Nephron progenitor cell (in vitro differentiated cells): Measurements from ENCODE around the gene CYB5RL.

Source experiments
- DNase-seq: peaks from one replicate; pipeline ENCODE4 v3.0.0; 2021
- H3K27ac Mint-ChIP-seq: 2 replicates; pipeline ENCODE4 v1.8.0; 2021; ENCODE audit warnings: mild to moderate bottlenecking, moderate library complexity, mixed read lengths
- H3K27me3 Mint-ChIP-seq: 2 replicates; pipeline ENCODE4 v1.8.0; 2021; ENCODE audit warnings: mild to moderate bottlenecking, low read depth, mixed read lengths; ENCODE audit not compliant: poor library complexity
- H3K36me3 Mint-ChIP-seq: 2 replicates; pipeline ENCODE4 v1.8.0; 2021; ENCODE audit warnings: low read depth, mixed read lengths
- H3K4me1 Mint-ChIP-seq: 2 replicates; pipeline ENCODE4 v1.8.0; 2021; ENCODE audit warnings: mixed read lengths
- H3K4me3 Mint-ChIP-seq: 2 replicates; pipeline ENCODE4 v1.8.0; 2021; ENCODE audit warnings: mild to moderate bottlenecking, moderate library complexity, mixed read lengths
- H3K9me3 Mint-ChIP-seq: 2 replicates; pipeline ENCODE4 v1.8.0; 2021; ENCODE audit warnings: mild to moderate bottlenecking, moderate library complexity, mixed read lengths
- TF ChIP-seq, protein P1 (sequence below): fragments of 200-600 bp; sonication (generic); IDR thresholded peaks from 2 replicates; pipeline ENCODE4 v1.5.0; 2021; ENCODE audit warnings: antibody characterized with exemption

CYB5RL gene

DNA sequence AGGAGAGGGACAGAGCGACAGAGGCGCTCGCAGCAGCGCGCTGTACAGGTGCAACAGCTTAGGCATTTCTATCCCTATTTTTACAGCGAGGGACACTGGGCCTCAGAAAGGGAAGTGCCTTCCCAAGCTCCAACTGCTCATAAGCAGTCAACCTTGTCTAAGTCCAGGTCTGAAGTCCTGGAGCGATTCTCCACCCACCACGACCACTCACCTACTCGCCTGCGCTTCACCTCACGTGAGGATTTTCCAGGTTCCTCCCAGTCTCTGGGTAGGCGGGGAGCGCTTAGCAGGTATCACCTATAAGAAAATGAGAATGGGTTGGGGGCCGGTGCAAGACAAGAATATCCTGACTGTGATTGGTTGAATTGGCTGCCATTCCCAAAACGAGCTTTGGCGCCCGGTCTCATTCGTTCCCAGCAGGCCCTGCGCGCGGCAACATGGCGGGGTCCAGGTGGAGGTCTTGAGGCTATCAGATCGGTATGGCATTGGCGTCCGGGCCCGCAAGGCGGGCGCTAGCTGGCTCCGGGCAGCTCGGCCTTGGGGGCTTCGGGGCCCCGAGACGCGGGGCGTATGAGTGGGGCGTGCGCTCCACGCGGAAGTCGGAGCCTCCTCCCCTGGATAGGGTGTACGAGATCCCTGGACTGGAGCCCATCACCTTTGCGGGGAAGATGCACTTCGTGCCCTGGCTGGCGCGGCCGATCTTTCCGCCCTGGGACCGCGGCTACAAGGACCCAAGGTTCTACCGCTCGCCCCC, at the start of gene CYB5RL, which contains the start of gene MRPL37:
CYB5RL (minus strand) TSS at position 266 of the 754 bp plus-strand sequence. CDS start 4,414 bp downstream, outside the sequence.
MRPL37 (plus strand) TSS at position 403 of the 754 bp plus-strand sequence; CDS start at position 480, 77 bp downstream.
- TF ChIP-seq, protein P1, sequence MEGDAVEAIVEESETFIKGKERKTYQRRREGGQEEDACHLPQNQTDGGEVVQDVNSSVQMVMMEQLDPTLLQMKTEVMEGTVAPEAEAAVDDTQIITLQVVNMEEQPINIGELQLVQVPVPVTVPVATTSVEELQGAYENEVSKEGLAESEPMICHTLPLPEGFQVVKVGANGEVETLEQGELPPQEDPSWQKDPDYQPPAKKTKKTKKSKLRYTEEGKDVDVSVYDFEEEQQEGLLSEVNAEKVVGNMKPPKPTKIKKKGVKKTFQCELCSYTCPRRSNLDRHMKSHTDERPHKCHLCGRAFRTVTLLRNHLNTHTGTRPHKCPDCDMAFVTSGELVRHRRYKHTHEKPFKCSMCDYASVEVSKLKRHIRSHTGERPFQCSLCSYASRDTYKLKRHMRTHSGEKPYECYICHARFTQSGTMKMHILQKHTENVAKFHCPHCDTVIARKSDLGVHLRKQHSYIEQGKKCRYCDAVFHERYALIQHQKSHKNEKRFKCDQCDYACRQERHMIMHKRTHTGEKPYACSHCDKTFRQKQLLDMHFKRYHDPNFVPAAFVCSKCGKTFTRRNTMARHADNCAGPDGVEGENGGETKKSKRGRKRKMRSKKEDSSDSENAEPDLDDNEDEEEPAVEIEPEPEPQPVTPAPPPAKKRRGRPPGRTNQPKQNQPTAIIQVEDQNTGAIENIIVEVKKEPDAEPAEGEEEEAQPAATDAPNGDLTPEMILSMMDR, result no peak
- Mint-ChIP-seq H3K9me3 (no peaks in the 10 kb centered on the region), H3K27me3 (no peaks in the 10 kb centered on the region), H3K4me1 (peaks cover 38% of the 10 kb centered on the region), H3K27ac (no peak within 1 kb of the TSS), H3K36me3 (peaks cover 17% of the 10 kb centered on the region), H3K4me3 (peak within 1 kb of the TSS; percentile 93)
- peak; percentile 90 for DNase-seq

DNA sequence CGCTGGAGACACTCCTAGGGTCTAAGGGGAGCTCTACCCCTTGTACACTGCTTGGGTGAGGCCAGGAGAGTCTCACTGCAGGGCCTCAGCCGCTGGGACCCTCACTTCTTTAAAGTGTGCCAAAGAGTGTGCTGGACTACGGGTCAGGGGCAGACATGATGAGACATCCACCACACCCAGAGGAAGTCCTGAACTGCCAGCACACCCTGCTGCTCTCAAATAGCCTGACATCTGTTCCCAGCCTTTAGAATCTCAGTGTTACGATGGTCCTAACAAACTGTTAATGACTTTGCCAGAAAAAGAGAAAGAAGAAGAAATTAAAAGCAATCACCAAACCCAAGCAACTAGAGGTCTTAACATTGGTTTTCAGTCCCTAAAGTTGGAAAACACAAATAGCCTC, 49.1 kb upstream of the CYB5RL start:
- TF ChIP-seq, protein P1, result no peak
- H3K9me3 Mint-ChIP-seq, result no peaks in the 10 kb centered on the region
- H3K4me1 Mint-ChIP-seq, result peaks cover 22% of the 10 kb centered on the region
- peak overlapping the region; percentile 7 for H3K27ac Mint-ChIP-seq
- H3K27me3 Mint-ChIP-seq, result peaks cover 3% of the 10 kb centered on the region
- no peak for DNase-seq
- no peak overlapping the region for H3K4me3 Mint-ChIP-seq
- peaks cover 27% of the 10 kb centered on the region for H3K36me3 Mint-ChIP-seq

- peaks cover 37% of the 10 kb centered on the region for H3K36me3 Mint-ChIP-seq
- H3K4me3 Mint-ChIP-seq, result no peak overlapping the region
- no peak for DNase-seq
- H3K27ac Mint-ChIP-seq, result peak overlapping the region; percentile 13
- H3K9me3 Mint-ChIP-seq, result no peaks in the 10 kb centered on the region
- H3K4me1 Mint-ChIP-seq, result peaks cover 17% of the 10 kb centered on the region
- TF ChIP-seq, protein P1, result no peak
- peaks cover 3% of the 10 kb centered on the region for H3K27me3 Mint-ChIP-seq
Measured at GRCh38 chr1:54247863-54248515, 48.2 kb upstream of the CYB5RL start.

DNA sequence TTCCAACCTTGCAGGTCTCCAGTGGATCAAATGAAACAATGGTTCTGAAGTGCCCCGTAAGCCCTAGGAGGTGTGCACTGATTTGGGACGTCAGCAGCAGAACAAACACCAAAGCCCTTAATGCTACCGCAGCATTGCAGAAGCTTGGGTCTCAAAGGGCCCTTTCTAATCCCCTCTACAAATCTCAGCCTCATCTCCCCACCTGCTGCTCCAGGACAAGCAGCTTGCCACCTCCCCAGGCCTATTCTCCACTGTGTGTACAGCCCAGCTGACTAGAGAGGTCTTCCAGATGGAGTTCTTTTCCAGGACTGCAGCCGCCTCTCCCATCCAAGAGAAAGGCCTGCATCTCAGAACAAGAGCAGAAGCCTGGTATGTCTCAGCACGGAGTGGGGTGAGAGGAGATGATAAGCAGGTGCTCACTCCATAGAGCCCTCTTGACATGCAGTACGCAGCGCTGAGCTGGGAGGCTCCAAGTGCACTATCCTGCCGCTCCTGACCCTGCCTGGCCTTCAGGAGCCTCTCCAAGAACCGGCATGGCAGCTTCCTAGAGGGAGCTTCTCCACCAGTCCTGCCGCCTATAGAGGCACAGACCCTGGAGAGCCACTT, 46.4 kb upstream of the CYB5RL start:
- Mint-ChIP-seq H3K4me3 (no peak overlapping the region), H3K36me3 (peaks cover 39% of the 10 kb centered on the region), H3K27ac (peak overlapping the region; percentile 94), H3K27me3 (peaks cover 3% of the 10 kb centered on the region), H3K4me1 (peaks cover 18% of the 10 kb centered on the region), H3K9me3 (no peaks in the 10 kb centered on the region)
- TF ChIP-seq, protein P1, result no peak
- DNase-seq, result no peak

DNA sequence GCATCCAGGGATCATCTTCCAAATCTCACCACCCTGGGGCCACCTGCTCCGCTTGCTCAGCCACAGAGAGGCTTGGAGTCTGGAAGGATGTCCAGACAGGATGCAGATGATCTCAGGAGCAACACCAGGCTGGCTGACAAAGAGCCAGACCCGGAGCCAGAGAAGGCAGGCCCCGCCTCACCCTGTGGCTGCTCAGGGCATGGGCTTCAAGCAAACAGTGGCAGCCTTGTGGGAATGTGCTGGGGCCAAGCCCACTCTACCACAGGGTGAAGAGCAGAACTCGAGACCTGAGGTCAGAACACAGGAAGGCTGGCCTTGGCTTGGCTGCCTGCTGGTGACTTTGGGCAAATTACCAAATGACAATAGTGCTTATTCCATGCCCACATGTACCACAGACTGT, 45.7 kb upstream of the CYB5RL start:
- peaks cover 3% of the 10 kb centered on the region for H3K27me3 Mint-ChIP-seq
- no peak overlapping the region for H3K27ac Mint-ChIP-seq
- no peaks in the 10 kb centered on the region for H3K9me3 Mint-ChIP-seq
- TF ChIP-seq, protein P1, result no peak
- peaks cover 18% of the 10 kb centered on the region for H3K4me1 Mint-ChIP-seq
- no peak for DNase-seq
- peaks cover 45% of the 10 kb centered on the region for H3K36me3 Mint-ChIP-seq
- H3K4me3 Mint-ChIP-seq, result no peak overlapping the region
